Loucy (cell line): ENCODE measurements around the gene UGT1A9.

Experiments
- H2AFZ ChIP-seq: fragments of 200-600 bp; sonication (generic); 2 replicates; pipeline ENCODE4 v1.6.0; 2016; ENCODE audit warnings: antibody characterized with exemption, mild to moderate bottlenecking, low read length, moderate library complexity
- H3F3A ChIP-seq: fragments of 200-600 bp; 2 replicates; pipeline ENCODE4 v1.6.0; 2016; ENCODE audit warnings: antibody characterized with exemption, low read depth, mild to moderate bottlenecking
- H3K27me3 ChIP-seq: fragments of 200-600 bp; sonication (generic); 2 replicates; pipeline ENCODE4 v1.6.1; 2014; ENCODE audit warnings: low read length, mild to moderate bottlenecking; ENCODE audit not compliant: insufficient read depth, poor library complexity, severe bottlenecking
- H3K36me3 ChIP-seq: fragments of 200-600 bp; sonication (generic); 2 replicates; pipeline ENCODE4 v1.6.1; 2016; ENCODE audit warnings: low read length; ENCODE audit not compliant: insufficient read depth
- H3K4me1 ChIP-seq: fragments of 200-600 bp; sonication (generic); 2 replicates; pipeline ENCODE4 v1.5.1; 2014; ENCODE audit warnings: low read length, mild to moderate bottlenecking; ENCODE audit not compliant: insufficient read depth, poor library complexity, severe bottlenecking
- H3K4me2 ChIP-seq: fragments of 200-600 bp; sonication (generic); 2 replicates; pipeline ENCODE4 v1.6.0; 2014; ENCODE audit warnings: antibody characterized with exemption, low read length, low read depth, mild to moderate bottlenecking; ENCODE audit not compliant: poor library complexity, severe bottlenecking
- H3K4me3 ChIP-seq: fragments of 200-600 bp; sonication (generic); 2 replicates; pipeline ENCODE4 v1.5.1; 2014; ENCODE audit warnings: low read length, mild to moderate bottlenecking, mixed read lengths; ENCODE audit not compliant: poor library complexity, severe bottlenecking
- H3K79me2 ChIP-seq: fragments of 200-600 bp; sonication (generic); 2 replicates; pipeline ENCODE4 v1.6.1; 2014; ENCODE audit warnings: low read length; ENCODE audit not compliant: insufficient read depth
- H3K9ac ChIP-seq: fragments of 200-600 bp; sonication (generic); 2 replicates; pipeline ENCODE4 v1.6.0; 2014; ENCODE audit warnings: mild to moderate bottlenecking, low read depth, low read length, moderate library complexity; ENCODE audit not compliant: poor library complexity, severe bottlenecking
- H3K9me2 ChIP-seq: fragments of 200-600 bp; sonication (generic); replicated peaks from 2 replicates; pipeline ENCODE4 v1.6.1; 2016; ENCODE audit warnings: low read depth, low read length, mixed read lengths
- H3K9me3 ChIP-seq: fragments of 200-600 bp; sonication (generic); 2 replicates; pipeline ENCODE4 v1.6.1; 2014; ENCODE audit warnings: mild to moderate bottlenecking, antibody characterized with exemption, low read length, low read depth; ENCODE audit not compliant: insufficient read depth
- H4K20me1 ChIP-seq: fragments of 200-600 bp; sonication (generic); 2 replicates; pipeline ENCODE4 v1.6.0; 2014; ENCODE audit warnings: antibody characterized with exemption, low read length, mild to moderate bottlenecking; ENCODE audit not compliant: insufficient read depth, poor library complexity, severe bottlenecking
- CTCF ChIP-seq: fragments of 200-600 bp; sonication (generic); conservative IDR thresholded peaks from 2 replicates; pipeline ENCODE4 v1.5.1; 2014; ENCODE audit warnings: mild to moderate bottlenecking, antibody characterized with exemption, low read length
- EZH2phosphoT487 ChIP-seq: fragments of 200-600 bp; IDR thresholded peaks from 2 replicates; pipeline ENCODE4 v1.6.1; 2018; ENCODE audit warnings: antibody characterized with exemption, mild to moderate bottlenecking, moderate library complexity, borderline replicate concordance

Gene UGT1A9

GRCh38 chr2:233792720-233793119 lies 121.0 kb downstream of the UGT1A9 start:
- Histone ChIP-seq H3K4me1 (no peaks in the 10 kb centered on the region), H3K79me2 (no peaks in the 10 kb centered on the region), H3F3A (no peaks in the 10 kb centered on the region), H3K9me3 (no peaks in the 10 kb centered on the region), H2AFZ (no peak overlapping the region), H4K20me1 (no peaks in the 10 kb centered on the region), H3K4me3 (no peak overlapping the region), H3K9me2 (no peaks in the 10 kb centered on the region), H3K4me2 (no peak overlapping the region), H3K9ac (no peak overlapping the region), H3K27me3 (no peaks in the 10 kb centered on the region), H3K36me3 (no peaks in the 10 kb centered on the region)
- no peak for TF ChIP-seq EZH2phosphoT487

- no peaks in the 10 kb centered on the region for H3F3A ChIP-seq
- H3K9ac ChIP-seq: no peak overlapping the region
- no peak overlapping the region for H3K4me2 ChIP-seq
- no peaks in the 10 kb centered on the region for H3K36me3 ChIP-seq
- no peaks in the 10 kb centered on the region for H3K4me1 ChIP-seq
- no peak overlapping the region for H3K4me3 ChIP-seq
- no peaks in the 10 kb centered on the region for H3K9me3 ChIP-seq
- TF ChIP-seq EZH2phosphoT487: no peak
- TF ChIP-seq CTCF: no peak
- no peaks in the 10 kb centered on the region for H4K20me1 ChIP-seq
- no peak overlapping the region for H2AFZ ChIP-seq
- no peaks in the 10 kb centered on the region for H3K27me3 ChIP-seq
- no peaks in the 10 kb centered on the region for H3K9me2 ChIP-seq
- no peaks in the 10 kb centered on the region for H3K79me2 ChIP-seq
Measured at GRCh38 chr2:233793465-233794127, 121.9 kb downstream of the UGT1A9 start.

- Histone ChIP-seq H3K9me2 (no peaks in the 10 kb centered on the region), H3K36me3 (no peaks in the 10 kb centered on the region), H3K4me3 (no peak overlapping the region), H3F3A (no peaks in the 10 kb centered on the region), H3K27me3 (no peaks in the 10 kb centered on the region), H3K9ac (no peak overlapping the region), H2AFZ (no peak overlapping the region), H4K20me1 (no peaks in the 10 kb centered on the region), H3K4me1 (no peaks in the 10 kb centered on the region), H3K79me2 (no peaks in the 10 kb centered on the region), H3K4me2 (no peak overlapping the region), H3K9me3 (no peaks in the 10 kb centered on the region)
- TF ChIP-seq EZH2phosphoT487: no peak
- no peak for TF ChIP-seq CTCF
Measured at GRCh38 chr2:233794128-233794658, 122.5 kb downstream of the UGT1A9 start.

GRCh38 chr2:233795735-233796171 lies 124.1 kb downstream of the UGT1A9 start:
- Histone ChIP-seq H3K4me1 (no peaks in the 10 kb centered on the region), H3K27me3 (no peaks in the 10 kb centered on the region), H4K20me1 (no peaks in the 10 kb centered on the region), H3K36me3 (no peaks in the 10 kb centered on the region), H3K4me3 (no peak overlapping the region), H3K4me2 (no peak overlapping the region), H2AFZ (no peak overlapping the region), H3K9me3 (no peaks in the 10 kb centered on the region), H3K79me2 (no peaks in the 10 kb centered on the region), H3K9ac (no peak overlapping the region), H3K9me2 (no peaks in the 10 kb centered on the region), H3F3A (no peaks in the 10 kb centered on the region)
- TF ChIP-seq EZH2phosphoT487 (no peak), CTCF (no peak)
